Measurements from ENCODE around the gene ESM1. TPM values are rescaled to one million over a fixed set of nuclear protein-coding genes. Genes with fewer than 3 reads are reported as not detected.

Gene ESM1
- total and polyA plus RNA-seq, 2 of the 8 experiments (the other 6 are each of a cell fraction or from before 2014, with no cell fraction given), result not detected

GRCh38 chr5:54956922-54957321 lies 28.5 kb downstream of the ESM1 start:
- H3K79me2 ChIP-seq (ENCODE audit: control insufficient read depth in 1 of 2, insufficient read depth in 2 of 2, low read length in 2 of 2), result no peaks in the 10 kb centered on the region
- no peak overlapping the region for H2BK15ac ChIP-seq (ENCODE audit: low read length)
- no peak overlapping the region for H2AK5ac ChIP-seq (ENCODE audit: low read depth, low read length)
- no peaks in the 10 kb centered on the region for H3K23me2 ChIP-seq (ENCODE audit: low read depth, low read length)
- H3K9ac ChIP-seq (replicated peaks in 1 of 4; ENCODE audit: extremely low read depth in 1 of 4, low read depth in 3 of 4, low read length in 3 of 4), result no peak overlapping the region
- no peak overlapping the region for H3K23ac ChIP-seq (ENCODE audit: insufficient read length)
- no peak overlapping the region for H3K56ac ChIP-seq (replicated peaks; ENCODE audit: insufficient read length, low read depth, low read length)
- no peak overlapping the region for H3K4me2 ChIP-seq (ENCODE audit: insufficient read depth in 1 of 2, low read depth in 2 of 2, low read length in 2 of 2)
- no peaks in the 10 kb centered on the region for H3K27me3 ChIP-seq (replicated peaks in 1 of 4; ENCODE audit: control insufficient read depth in 3 of 4, extremely low read depth in 1 of 4, insufficient read depth in 3 of 4, low read length in 3 of 4)
- no peak overlapping the region for H2AFZ ChIP-seq (ENCODE audit: low read length)
- H4K8ac ChIP-seq (ENCODE audit: extremely low read depth, insufficient read depth, low read length), result no peak overlapping the region
- DNase-seq (ENCODE audit: low read depth in 1 of 2, low spot score in 2 of 2) (no peak), FAIRE-seq (no peak)
- no peak overlapping the region for H4K5ac ChIP-seq (ENCODE audit: insufficient read length, low read depth, low read length)
- no peak overlapping the region for H2BK20ac ChIP-seq (ENCODE audit: low read length)
- H3K14ac ChIP-seq (ENCODE audit: insufficient read length), result no peak overlapping the region
- H3K4me1 ChIP-seq (replicated peaks in 1 of 4; ENCODE audit: control insufficient read depth in 3 of 4, insufficient read depth in 4 of 4, low read length in 3 of 4), result no peaks in the 10 kb centered on the region
- no peaks in the 10 kb centered on the region for H3K36me3 ChIP-seq (ENCODE audit: control insufficient read depth in 2 of 4, insufficient read depth in 4 of 4, low read length in 3 of 4)
- H2BK120ac ChIP-seq (replicated peaks; ENCODE audit: low read depth, low read length), result no peak overlapping the region
- H2BK12ac ChIP-seq (ENCODE audit: low read depth, low read length), result no peak overlapping the region
- no peaks in the 10 kb centered on the region for H4K20me1 ChIP-seq (replicated peaks in 1 of 2; ENCODE audit: control insufficient read depth in 1 of 2, insufficient read depth in 2 of 2, low read length in 2 of 2)
- H3K79me1 ChIP-seq (ENCODE audit: low read depth, low read length), result no peaks in the 10 kb centered on the region
- H4K91ac ChIP-seq (replicated peaks; ENCODE audit: insufficient read length, low read length), result no peak overlapping the region
- H3K9me3 ChIP-seq (ENCODE audit: insufficient read depth in 2 of 2, low read depth in 1 of 2, low read length in 1 of 2), result no peaks in the 10 kb centered on the region
- no peak overlapping the region for H3K4ac ChIP-seq (replicated peaks; ENCODE audit: insufficient read length, low read depth, low read length)
- CTCF ChIA-PET (ENCODE audit: partially characterized antibody), result interaction anchor here (1.3 to 10.2 kb wide), 6 partner anchors 8 to 52 kb away, joined by 4 to 144 read pairs (median 50); partner anchors contain the start of gene ESM1
- H3K18ac ChIP-seq (ENCODE audit: extremely low read depth, low read length), result no peak overlapping the region
- POLR2A ChIA-PET (ENCODE audit: partially characterized antibody), result no interaction called here
- no peak overlapping the region for H3K27ac ChIP-seq (ENCODE audit: low read depth, low read length)
- no peak overlapping the region for H3K4me3 ChIP-seq (ENCODE audit: extremely low read depth in 1 of 4, insufficient read depth in 2 of 4, low read depth in 3 of 4, low read length in 4 of 4)
- TF ChIP-seq USF2 (IDR thresholded peaks at IDR 0.05; ENCODE audit: low read length), result no peak
- no peak for TF ChIP-seq SIX5 (IDR thresholded peaks at IDR 0.05; ENCODE audit: low read depth, low read length)
- TF ChIP-seq, protein P1, sequence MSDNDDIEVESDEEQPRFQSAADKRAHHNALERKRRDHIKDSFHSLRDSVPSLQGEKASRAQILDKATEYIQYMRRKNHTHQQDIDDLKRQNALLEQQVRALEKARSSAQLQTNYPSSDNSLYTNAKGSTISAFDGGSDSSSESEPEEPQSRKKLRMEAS (IDR thresholded peaks at IDR 0.05), result no peak
- no peak for TF ChIP-seq CBX8 (IDR thresholded peaks at IDR 0.05; ENCODE audit: borderline replicate concordance, low read depth, low read length)
- H2BK5ac ChIP-seq (ENCODE audit: low read depth, low read length), result no peak overlapping the region

All from H1 (cell line).